Ovary (tissue), 3 donors: Measurements from ENCODE around the gene ITGAE.

Experiments used
- CTCF ChIP-seq, 3 donors: fragments of 450-650 bp in 2 of 3; fragments of 200-600 bp in 1 of 3; IDR thresholded peaks; one replicate each; pipeline versions ENCODE4 v1.5.1 to v1.8.0; 2016 to 2022; ENCODE audit warnings: antibody characterized with exemption in 3 of 3, mild to moderate bottlenecking in 1 of 3
- EP300 ChIP-seq: sonication (generic); formaldehyde crosslinking; IDR thresholded peaks from one replicate; pipeline ENCODE4 v1.6.1; 2017; ENCODE audit warnings: antibody characterized with exemption
- POLR2A ChIP-seq: fragments of 450-650 bp; IDR thresholded peaks from one replicate; pipeline ENCODE4 v1.6.1; 2017; ENCODE audit warnings: antibody characterized with exemption, mild to moderate bottlenecking, moderate library complexity
- donor health status: DM: no; HTN: no; CAD: no.

- no peak for TF ChIP-seq CTCF (IDR thresholded peaks at IDR 0.05)
- no peak for TF ChIP-seq EP300
- no peak for TF ChIP-seq POLR2A
Observed at GRCh38 chr17:3685174-3685573, 115.8 kb downstream of the ITGAE start.
